ENCODE measurements around the gene ZNF565.
"Not testable (repeated sequence)": the region's sequence is repeated elsewhere in the genome, so short reads cannot be mapped to it uniquely, and the experiment has no call there.

Gene ZNF565

GRCh38 chr19:36245210-36246005, 30.9 kb upstream of the ZNF565 start:
- Histone ChIP-seq H3K9me3 (ENCODE audit: severe bottlenecking) (peaks cover 8% of the 10 kb centered on the region), H3K27ac (no peak overlapping the region), H3K4me3 (ENCODE audit: low read depth, low read length) (no peak overlapping the region), H3K27me3 (ENCODE audit: insufficient read depth, low read depth, severe bottlenecking) (no peaks in the 10 kb centered on the region), H3K36me3 (no peaks in the 10 kb centered on the region)
- no peak for DNase-seq
- TF ChIP-seq, protein P1, sequence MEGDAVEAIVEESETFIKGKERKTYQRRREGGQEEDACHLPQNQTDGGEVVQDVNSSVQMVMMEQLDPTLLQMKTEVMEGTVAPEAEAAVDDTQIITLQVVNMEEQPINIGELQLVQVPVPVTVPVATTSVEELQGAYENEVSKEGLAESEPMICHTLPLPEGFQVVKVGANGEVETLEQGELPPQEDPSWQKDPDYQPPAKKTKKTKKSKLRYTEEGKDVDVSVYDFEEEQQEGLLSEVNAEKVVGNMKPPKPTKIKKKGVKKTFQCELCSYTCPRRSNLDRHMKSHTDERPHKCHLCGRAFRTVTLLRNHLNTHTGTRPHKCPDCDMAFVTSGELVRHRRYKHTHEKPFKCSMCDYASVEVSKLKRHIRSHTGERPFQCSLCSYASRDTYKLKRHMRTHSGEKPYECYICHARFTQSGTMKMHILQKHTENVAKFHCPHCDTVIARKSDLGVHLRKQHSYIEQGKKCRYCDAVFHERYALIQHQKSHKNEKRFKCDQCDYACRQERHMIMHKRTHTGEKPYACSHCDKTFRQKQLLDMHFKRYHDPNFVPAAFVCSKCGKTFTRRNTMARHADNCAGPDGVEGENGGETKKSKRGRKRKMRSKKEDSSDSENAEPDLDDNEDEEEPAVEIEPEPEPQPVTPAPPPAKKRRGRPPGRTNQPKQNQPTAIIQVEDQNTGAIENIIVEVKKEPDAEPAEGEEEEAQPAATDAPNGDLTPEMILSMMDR (IDR thresholded peaks at IDR 0.05; ENCODE audit: low read depth, low read length) = no peak

DNA sequence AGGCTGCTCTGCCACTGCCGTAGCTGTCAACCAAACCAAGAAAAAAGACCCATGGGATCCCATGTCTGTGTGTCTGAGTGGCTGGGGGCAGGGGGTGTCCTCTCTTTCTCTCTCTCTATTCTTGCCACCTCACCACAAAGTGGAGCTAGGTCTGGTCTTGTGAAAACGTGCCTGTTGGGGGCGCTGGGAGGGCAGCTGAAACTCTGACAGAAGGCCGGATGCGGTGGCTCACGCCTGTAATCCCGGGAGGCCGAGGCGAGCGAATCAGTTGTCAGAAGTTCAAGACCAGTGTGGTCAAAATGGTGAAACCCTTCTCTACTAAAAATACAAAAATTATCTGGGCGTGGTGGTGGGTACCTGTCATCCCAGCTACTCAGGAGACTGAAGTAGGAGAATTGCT, 29.6 kb upstream of the ZNF565 start:
- DNase-seq = no peak
- H3K4me3 ChIP-seq (ENCODE audit: low read depth, low read length) = no peak overlapping the region

DNA sequence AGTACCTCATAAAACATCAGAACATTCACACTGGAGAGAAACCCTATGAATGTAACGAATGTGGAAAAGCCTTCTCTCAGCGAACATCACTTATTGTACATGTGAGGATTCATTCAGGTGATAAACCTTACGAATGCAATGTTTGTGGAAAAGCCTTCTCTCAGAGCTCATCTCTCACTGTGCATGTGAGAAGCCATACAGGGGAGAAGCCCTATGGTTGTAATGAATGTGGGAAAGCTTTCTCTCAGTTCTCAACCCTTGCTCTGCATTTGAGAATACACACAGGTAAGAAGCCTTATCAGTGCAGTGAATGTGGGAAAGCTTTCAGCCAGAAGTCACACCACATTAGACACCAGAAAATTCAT, 22.5 kb upstream of the ZNF565 start:
- Histone ChIP-seq H3K4me3 (ENCODE audit: low read depth, low read length) (no peak overlapping the region), H3K27ac (no peak overlapping the region), H3K27me3 (ENCODE audit: insufficient read depth, low read depth, severe bottlenecking) (no peaks in the 10 kb centered on the region), H3K36me3 (peaks cover 73% of the 10 kb centered on the region), H3K9me3 (ENCODE audit: severe bottlenecking) (no peaks in the 10 kb centered on the region)
- no peak for DNase-seq
- TF ChIP-seq, protein P1 (IDR thresholded peaks at IDR 0.05; ENCODE audit: low read depth, low read length) = no peak

More for the DNA sequence above, 29.6 kb upstream of the ZNF565 start:
- Histone ChIP-seq H3K9me3 (ENCODE audit: severe bottlenecking) (peaks cover 8% of the 10 kb centered on the region), H3K27me3 (ENCODE audit: insufficient read depth, low read depth, severe bottlenecking) (no peaks in the 10 kb centered on the region), H3K36me3 (peaks cover 7% of the 10 kb centered on the region), H3K27ac (no peak overlapping the region)
- TF ChIP-seq, protein P1 (IDR thresholded peaks at IDR 0.05; ENCODE audit: low read depth, low read length) = no peak

DNA sequence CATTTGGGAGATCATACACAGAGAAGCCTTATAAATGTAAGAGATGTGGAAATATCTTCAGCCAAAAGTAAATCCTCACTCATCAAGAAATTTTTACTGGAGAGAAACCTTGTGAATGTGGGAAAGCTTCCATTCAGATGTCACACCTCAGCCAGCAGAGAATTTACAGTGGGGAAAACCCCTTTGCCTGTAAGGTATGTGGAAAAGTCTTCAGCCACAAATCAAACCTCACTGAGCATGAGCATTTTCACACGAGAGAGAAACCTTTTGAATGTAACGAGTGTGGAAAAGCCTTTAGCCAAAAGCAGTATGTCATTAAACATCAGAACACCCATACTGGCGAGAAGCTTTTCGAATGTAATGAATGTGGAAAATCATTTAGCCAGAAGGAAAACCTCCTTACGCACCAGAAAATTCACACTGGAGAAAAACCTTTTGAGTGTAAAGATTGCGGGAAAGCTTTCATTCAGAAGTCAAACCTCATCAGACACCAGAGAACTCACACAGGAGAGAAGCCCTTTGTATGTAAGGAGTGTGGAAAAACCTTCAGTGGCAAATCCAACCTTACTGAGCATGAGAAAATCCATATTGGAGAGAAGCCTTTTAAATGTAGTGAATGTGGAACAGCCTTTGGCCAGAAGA, 22.0 kb upstream of the ZNF565 start:
- TF ChIP-seq, protein P1 (IDR thresholded peaks at IDR 0.05; ENCODE audit: low read depth, low read length) = no peak
- Histone ChIP-seq H3K27ac (no peak overlapping the region), H3K27me3 (ENCODE audit: insufficient read depth, low read depth, severe bottlenecking) (no peaks in the 10 kb centered on the region), H3K36me3 (peaks cover 78% of the 10 kb centered on the region), H3K4me3 (ENCODE audit: low read depth, low read length) (no peak overlapping the region), H3K9me3 (ENCODE audit: severe bottlenecking) (no peaks in the 10 kb centered on the region)
- DNase-seq = no peak

- peaks cover 95% of the 10 kb centered on the region for H3K36me3 ChIP-seq
- not testable (repeated sequence) for H3K4me3 ChIP-seq (ENCODE audit: low read depth, low read length); DNase-seq
Measured at GRCh38 chr19:36233626-36234025, 19.2 kb upstream of the ZNF565 start.

GRCh38 chr19:36225219-36225892, 10.9 kb upstream of the ZNF565 start:
- Histone ChIP-seq H3K9me3 (ENCODE audit: severe bottlenecking) (no peaks in the 10 kb centered on the region), H3K27me3 (ENCODE audit: insufficient read depth, low read depth, severe bottlenecking) (no peaks in the 10 kb centered on the region), H3K27ac (no peak overlapping the region), H3K36me3 (peaks cover 90% of the 10 kb centered on the region), H3K4me3 (ENCODE audit: low read depth, low read length) (no peak overlapping the region)
- DNase-seq = no peak
- TF ChIP-seq, protein P1 (IDR thresholded peaks at IDR 0.05; ENCODE audit: low read depth, low read length) = no peak

More at GRCh38 chr19:36233626-36234025, 19.2 kb upstream of the ZNF565 start:
- not testable (repeated sequence) for H3K9me3 ChIP-seq (ENCODE audit: severe bottlenecking); H3K27me3 ChIP-seq (ENCODE audit: insufficient read depth, low read depth, severe bottlenecking)
- H3K27ac ChIP-seq = peak overlapping the region; percentile 52

All from WERI-Rb-1 (cell line).